ENCODE measurements around the gene TMPRSS11A. TPM values are rescaled to one million over a fixed set of nuclear protein-coding genes. Genes with fewer than 3 reads are reported as not detected.
A peak's percentile ranks its signal among the peaks of the same experiment; 100 is the strongest.

The TMPRSS11A gene
- polyA plus RNA-seq, 1 experiment, result not detected

- Histone ChIP-seq H3K4me3 (ENCODE audit: low read depth, low read length) (no peak overlapping the region), H3K27me3 (ENCODE audit: control insufficient read depth, insufficient read depth, low read length) (no peaks in the 10 kb centered on the region), H3K27ac (ENCODE audit: low read depth, low read length) (no peak overlapping the region), H3K9me3 (ENCODE audit: control insufficient read depth, insufficient read depth, low read length) (no peaks in the 10 kb centered on the region)
- no peak for TF ChIP-seq CTCF (IDR thresholded peaks at IDR 0.05; ENCODE audit: low read depth, low read length)
- ChIA-PET CTCF (interaction anchor here (1.3 to 4.9 kb wide), 13 partner anchors 9 to 264 kb away, joined by 3 to 67 read pairs (median 7); partner anchors contain the start of gene TMPRSS11D), POLR2A (no interaction called here)
- DNase-seq (ENCODE audit: low read depth, low spot score), result no peak
These were observed 51.7 kb downstream of the TMPRSS11A start for GRCh38 chr4:67911638-67912037.

GRCh38 chr4:67911141-67911540 is 52.2 kb downstream of the TMPRSS11A start:
- Histone ChIP-seq H3K27ac (ENCODE audit: low read depth, low read length) (no peak overlapping the region), H3K4me3 (ENCODE audit: low read depth, low read length) (no peak overlapping the region), H3K9me3 (ENCODE audit: control insufficient read depth, insufficient read depth, low read length) (no peaks in the 10 kb centered on the region), H3K27me3 (ENCODE audit: control insufficient read depth, insufficient read depth, low read length) (no peaks in the 10 kb centered on the region)
- ChIA-PET POLR2A (no interaction called here), CTCF (interaction anchor here (0.7 to 4.9 kb wide), 23 partner anchors 9 to 465 kb away, joined by 3 to 67 read pairs (median 6); partner anchors contain the start of gene TMPRSS11D)
- DNase-seq (ENCODE audit: low read depth, low spot score), result no peak
- no peak for TF ChIP-seq CTCF (IDR thresholded peaks at IDR 0.05; ENCODE audit: low read depth, low read length)

DNA sequence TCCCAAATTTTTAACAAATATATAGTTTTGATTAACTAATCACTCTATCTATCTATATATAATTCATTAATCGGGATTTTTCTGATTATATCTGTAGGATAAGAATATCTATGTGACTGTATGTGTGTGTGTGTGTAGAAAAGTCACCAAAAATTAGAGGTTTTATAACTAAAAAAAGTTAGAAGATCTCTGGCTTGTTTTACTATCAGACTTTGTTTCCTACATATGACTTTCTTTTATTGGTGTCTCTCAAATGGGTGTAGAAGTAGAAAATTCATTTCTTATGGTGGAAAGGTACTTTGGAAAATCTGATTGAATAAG is 52.7 kb downstream of the TMPRSS11A start:
- TF ChIP-seq CTCF (IDR thresholded peaks at IDR 0.05; ENCODE audit: low read depth, low read length), result no peak
- Histone ChIP-seq H3K27ac (ENCODE audit: low read depth, low read length) (no peak overlapping the region), H3K27me3 (ENCODE audit: control insufficient read depth, insufficient read depth, low read length) (no peaks in the 10 kb centered on the region), H3K9me3 (ENCODE audit: control insufficient read depth, insufficient read depth, low read length) (no peaks in the 10 kb centered on the region), H3K4me3 (ENCODE audit: low read depth, low read length) (no peak overlapping the region)
- ChIA-PET POLR2A (no interaction called here), CTCF (interaction anchor here (0.7 to 4.9 kb wide), 22 partner anchors 8 to 465 kb away, joined by 3 to 67 read pairs (median 6); partner anchors contain the start of gene TMPRSS11D)
- DNase-seq (ENCODE audit: low read depth, low spot score), result no peak

GRCh38 chr4:67909905-67910584 is 53.2 kb downstream of the TMPRSS11A start:
- TF ChIP-seq CTCF (IDR thresholded peaks at IDR 0.05; ENCODE audit: low read depth, low read length), result peak; percentile 72
- ChIA-PET CTCF (interaction anchor here (0.6 to 4.9 kb wide), 20 partner anchors 8 to 406 kb away, joined by 3 to 67 read pairs (median 6); partner anchors contain the start of gene TMPRSS11D), POLR2A (no interaction called here)
- H3K4me3 ChIP-seq (ENCODE audit: low read depth, low read length), result no peak overlapping the region
- H3K27me3 ChIP-seq (ENCODE audit: control insufficient read depth, insufficient read depth, low read length), result no peaks in the 10 kb centered on the region
- H3K9me3 ChIP-seq (ENCODE audit: control insufficient read depth, insufficient read depth, low read length), result no peaks in the 10 kb centered on the region
- no peak for DNase-seq (ENCODE audit: low read depth, low spot score)
- no peak overlapping the region for H3K27ac ChIP-seq (ENCODE audit: low read depth, low read length)

GRCh38 chr4:67907650-67908049 is 55.6 kb downstream of the TMPRSS11A start:
- TF ChIP-seq CTCF (IDR thresholded peaks at IDR 0.05; ENCODE audit: low read depth, low read length), result no peak
- H3K9me3 ChIP-seq (ENCODE audit: control insufficient read depth, insufficient read depth, low read length), result no peaks in the 10 kb centered on the region
- no peak overlapping the region for H3K4me3 ChIP-seq (ENCODE audit: low read depth, low read length)
- H3K27ac ChIP-seq (ENCODE audit: low read depth, low read length), result no peak overlapping the region
- POLR2A ChIA-PET, result no interaction called here
- DNase-seq (ENCODE audit: low read depth, low spot score), result no peak
- CTCF ChIA-PET, result interaction anchor here (0.9 kb wide), 1 partner anchor 37 kb away, joined by 3 read pairs; no protein-coding TSS in a partner anchor
- H3K27me3 ChIP-seq (ENCODE audit: control insufficient read depth, insufficient read depth, low read length), result no peaks in the 10 kb centered on the region

All from AG04450 (cell line).